Testis (tissue), 2 donors: Measurements from ENCODE around the gene GATAD2A.

Source experiments
- CTCF ChIP-seq, 3 experiments: fragments of 450-650 bp in 2 of 3; fragments of 200-600 bp in 1 of 3; sonication (generic) in 1 of 3; IDR thresholded peaks; one replicate each; pipeline ENCODE4 v1.5.1; 2016 to 2019; ENCODE audit warnings: antibody characterized with exemption in 3 of 3, mild to moderate bottlenecking in 2 of 3, moderate library complexity in 1 of 3
- POLR2A ChIP-seq: fragments of 450-650 bp; IDR thresholded peaks from one replicate; pipeline ENCODE4 v1.6.1; 2017; ENCODE audit warnings: antibody characterized with exemption, mild to moderate bottlenecking, moderate library complexity

DNA sequence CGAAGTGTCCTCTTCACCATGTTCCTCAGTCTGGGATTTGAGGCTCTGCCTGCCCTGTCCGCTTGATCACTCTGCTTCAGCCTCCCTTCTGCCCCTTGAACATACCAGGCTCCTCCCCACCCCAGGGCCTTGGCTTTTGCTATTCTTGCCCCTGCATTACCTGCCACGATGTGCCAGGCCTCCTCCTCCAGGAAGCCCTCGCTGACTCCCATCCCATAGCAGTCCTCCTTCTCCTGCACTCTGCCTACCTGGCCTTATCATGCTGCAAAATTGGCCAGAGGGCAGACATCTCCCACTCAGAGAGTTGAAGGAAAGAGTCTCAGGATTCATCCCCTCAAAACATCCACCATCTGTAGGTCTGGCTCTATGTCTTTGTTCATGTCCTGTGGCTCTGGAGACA, 125.4 kb downstream of the GATAD2A start:
- TF ChIP-seq CTCF (IDR thresholded peaks at IDR 0.05) (no peak), POLR2A (no peak)
